Measurements from ENCODE around the gene UBAC2.
"Not testable (repeated sequence)": the region's sequence is repeated elsewhere in the genome, so short reads cannot be mapped to it uniquely, and the experiment has no call there.

Gene UBAC2

DNA sequence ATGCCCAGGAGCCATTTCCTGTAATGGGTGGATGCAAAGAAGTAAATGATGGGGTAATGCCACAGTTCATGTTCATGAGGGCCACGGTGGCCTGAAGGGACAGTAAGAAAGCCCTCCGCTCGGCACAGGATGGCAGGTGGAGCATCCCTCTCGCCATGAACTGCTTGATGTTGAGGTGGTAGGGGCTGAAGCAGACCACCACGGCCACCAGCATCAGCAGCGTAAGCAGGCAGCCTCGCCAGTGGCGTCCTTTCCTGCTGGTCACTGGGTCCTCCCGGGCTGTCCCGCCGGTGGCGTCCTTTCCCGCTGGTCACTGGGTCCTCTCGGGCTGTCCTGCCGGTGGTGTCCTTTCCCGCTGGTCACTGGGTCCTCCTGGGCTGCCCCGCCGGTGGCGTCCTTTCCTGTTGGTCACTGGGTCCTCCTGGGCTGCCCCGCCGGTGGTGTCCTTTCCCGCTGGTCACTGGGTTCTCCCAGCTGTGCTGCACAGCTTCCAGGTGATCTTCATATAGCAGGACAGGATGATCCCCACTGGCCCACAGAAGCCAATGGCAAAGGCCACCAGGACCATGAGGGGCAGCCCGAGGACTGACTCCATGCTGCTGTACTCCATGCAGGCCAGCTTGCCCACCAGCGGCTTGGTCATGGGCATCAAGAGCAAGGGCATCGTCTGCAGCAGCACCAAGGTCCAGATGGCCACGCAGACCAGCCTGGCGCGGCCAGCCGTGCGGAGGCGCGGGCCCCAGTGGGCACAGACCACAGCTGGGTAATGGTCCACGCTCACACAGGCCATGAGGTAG lies 207.4 kb downstream of the UBAC2 start:
- no peak for TF ChIP-seq CTCF (conservative IDR thresholded peaks at IDR 0.05; ENCODE audit: low read length)
- H3K4me3 ChIP-seq (ENCODE audit: low read length): no peak overlapping the region
- no peak for DNase-seq (ENCODE audit: low read depth)

DNA sequence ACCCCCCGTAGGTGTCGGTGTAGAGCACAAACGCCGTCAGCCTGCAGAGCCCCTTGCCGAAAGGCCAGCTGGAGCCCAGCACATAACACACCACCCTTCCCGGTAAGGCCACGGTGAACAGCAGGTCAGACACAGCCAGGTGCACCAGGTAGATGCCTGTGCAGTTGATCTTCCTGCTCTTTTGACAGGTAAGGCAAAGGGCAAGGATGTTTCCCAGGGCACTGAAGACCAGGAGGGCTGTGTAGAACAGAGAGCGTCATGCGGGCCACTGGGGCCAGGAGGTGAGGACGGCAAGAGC lies 208.0 kb downstream of the UBAC2 start:
- DNase-seq (ENCODE audit: low read depth): no peak
- no peak for TF ChIP-seq CTCF (conservative IDR thresholded peaks at IDR 0.05; ENCODE audit: low read length)
- H3K4me3 ChIP-seq (ENCODE audit: low read length): no peak overlapping the region

GRCh38 chr13:99409461-99410083 lies 208.9 kb downstream of the UBAC2 start:
- DNase-seq (ENCODE audit: low read depth); H3K4me3 ChIP-seq (ENCODE audit: low read length): not testable (repeated sequence)

DNA sequence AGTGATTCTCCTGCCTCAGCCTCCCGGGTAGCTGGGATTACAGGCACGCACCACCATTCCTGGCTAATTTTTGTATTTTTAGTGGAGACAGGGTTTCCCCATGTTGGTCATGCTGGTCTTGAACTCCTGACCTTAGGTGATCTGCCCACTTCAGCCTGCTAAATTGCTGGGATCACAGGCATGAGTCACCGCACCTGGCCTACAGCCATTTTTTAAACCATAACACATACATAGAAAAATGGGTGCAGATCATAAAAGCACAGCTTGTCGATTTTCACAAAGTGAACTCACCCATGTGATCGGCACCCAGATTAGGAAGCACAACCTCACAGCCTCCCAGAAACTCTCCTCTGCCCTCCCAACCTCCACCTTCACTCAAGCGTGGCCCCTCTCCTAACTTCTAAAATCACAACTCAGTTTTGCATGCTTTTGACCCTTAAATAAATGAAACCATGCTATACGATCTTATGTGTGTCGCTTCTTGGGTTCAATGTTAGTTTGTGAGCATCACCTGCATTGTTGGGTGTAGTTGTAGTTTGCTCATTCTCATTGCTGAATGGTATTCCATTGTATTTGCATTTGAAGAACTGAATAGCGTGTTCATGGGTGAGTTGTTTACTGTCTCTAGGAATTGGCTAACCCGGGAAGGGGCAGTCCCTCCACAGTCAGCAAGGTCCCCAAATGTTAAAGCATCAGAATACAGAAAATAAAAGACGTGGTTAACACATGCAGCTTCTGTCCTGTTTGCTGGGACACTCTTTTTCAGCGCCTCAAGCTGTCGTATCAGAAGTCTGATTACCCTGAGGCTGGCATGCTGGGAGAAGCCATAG lies 210.2 kb downstream of the UBAC2 start:
- not testable (repeated sequence) for H3K4me3 ChIP-seq (ENCODE audit: low read length); DNase-seq (ENCODE audit: low read depth)

GRCh38 chr13:99412856-99413255 lies 212.2 kb downstream of the UBAC2 start:
- TF ChIP-seq CTCF (conservative IDR thresholded peaks at IDR 0.05; ENCODE audit: low read length): no peak
- no peak for DNase-seq (ENCODE audit: low read depth)
- no peak overlapping the region for H3K4me3 ChIP-seq (ENCODE audit: low read length)

- no peak for DNase-seq (ENCODE audit: low read depth)
- no peak overlapping the region for H3K4me3 ChIP-seq (ENCODE audit: low read length)
- TF ChIP-seq CTCF (conservative IDR thresholded peaks at IDR 0.05; ENCODE audit: low read length): no peak
These were observed 213.7 kb downstream of the UBAC2 start for GRCh38 chr13:99414048-99414995.

DNA sequence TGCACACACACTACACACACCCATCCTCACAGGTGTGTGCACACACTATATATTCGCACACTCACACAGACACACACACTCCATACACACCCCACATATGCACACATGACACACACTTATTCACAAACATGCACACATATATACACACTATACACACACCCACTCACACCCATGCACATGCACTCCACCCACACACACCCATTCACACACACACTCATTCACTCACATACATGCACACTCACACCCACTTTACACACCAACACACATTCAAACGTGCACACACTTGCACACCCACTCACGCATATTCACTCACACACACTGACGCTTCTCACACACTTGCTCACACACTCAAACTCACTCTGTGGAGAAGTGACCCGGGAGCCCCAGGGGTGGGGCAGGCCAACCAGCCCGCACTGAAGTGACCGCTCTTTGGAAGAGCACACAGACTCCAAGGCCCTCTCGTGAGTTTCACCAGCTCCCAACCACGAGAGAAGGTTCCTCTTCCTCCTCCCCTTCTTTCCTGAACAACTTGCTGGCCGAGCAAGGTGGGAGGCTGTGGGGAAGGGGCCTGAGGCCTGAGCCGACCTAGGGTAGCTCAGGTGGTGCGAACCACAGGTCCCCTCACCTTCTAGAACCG lies 214.5 kb downstream of the UBAC2 start:
- TF ChIP-seq CTCF (conservative IDR thresholded peaks at IDR 0.05; ENCODE audit: low read length): no peak
- DNase-seq (ENCODE audit: low read depth): no peak

More for the DNA sequence above, 214.5 kb downstream of the UBAC2 start:
- no peak overlapping the region for H3K4me3 ChIP-seq (ENCODE audit: low read length)

All from AG10803 (cell line).